Measurements from ENCODE around the gene PERCC1. TPM values are rescaled to one million over a fixed set of nuclear protein-coding genes. Genes with fewer than 3 reads are reported as not detected.

Gene PERCC1
- total RNA-seq, 1 donor from 2014 or later: not detected

DNA sequence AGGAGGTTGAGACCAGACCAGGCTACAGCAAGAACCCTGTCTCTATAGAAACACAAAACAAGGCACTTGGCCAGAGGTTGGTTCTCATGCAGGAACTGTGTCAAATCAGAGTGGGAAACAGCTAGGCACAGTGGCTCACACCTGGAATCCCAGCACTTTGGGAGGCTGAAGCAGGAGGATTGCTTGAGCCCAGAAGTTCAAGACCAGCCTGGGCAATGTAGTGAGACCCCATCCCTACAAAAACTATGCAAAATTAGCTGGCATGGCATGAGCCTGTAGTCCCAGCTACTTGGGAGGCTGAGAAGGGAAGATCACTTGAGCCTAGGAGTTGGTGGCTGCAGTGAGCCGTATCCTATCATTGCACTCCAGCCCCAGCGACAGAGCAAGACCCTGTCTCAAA is 18.0 kb upstream of the PERCC1 start:
- DNase-seq (ENCODE audit: low read depth in 2 of 2): no peak

DNA sequence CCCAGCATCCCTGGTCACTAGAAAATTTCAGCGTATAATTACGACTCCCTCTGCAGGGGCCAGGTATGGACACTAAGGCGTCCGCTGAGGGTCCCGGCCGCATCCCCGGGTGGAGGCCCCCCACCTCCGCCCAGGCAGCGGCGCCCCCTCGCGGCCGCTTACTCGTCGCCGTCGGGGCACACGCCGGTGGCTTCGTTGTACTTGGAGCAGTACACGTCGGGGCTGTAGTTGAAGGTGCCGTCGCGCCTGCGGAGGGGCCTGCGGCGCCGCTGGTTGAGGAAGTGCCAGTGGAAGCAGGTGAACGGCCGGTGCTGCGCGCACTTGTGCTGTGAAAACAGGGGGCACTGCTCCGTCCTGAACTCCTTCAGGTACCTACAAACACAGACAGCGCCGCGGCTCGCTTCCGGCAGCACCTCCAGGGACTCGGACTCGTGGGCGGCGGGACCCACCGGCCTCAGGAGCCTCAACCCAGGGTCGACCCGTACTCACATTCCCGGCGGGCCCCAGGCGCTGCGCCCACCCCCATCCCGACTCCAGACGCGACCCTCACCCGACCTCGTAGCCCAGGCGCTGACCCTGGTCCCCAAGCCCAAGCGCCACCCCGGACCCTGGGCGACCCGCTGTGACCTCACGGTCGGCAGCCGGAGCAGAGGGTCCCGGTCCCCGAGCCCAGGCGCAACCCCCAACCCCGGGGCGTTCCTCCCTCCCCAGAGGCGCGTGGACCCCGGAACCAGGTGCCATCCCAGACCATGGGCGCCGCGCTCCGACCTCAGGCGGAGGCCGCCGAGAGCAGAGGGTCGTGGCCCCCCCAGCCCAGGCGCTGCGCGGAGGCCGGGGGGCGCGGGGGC is 17.0 kb upstream of the PERCC1 start:
- DNase-seq (ENCODE audit: low read depth in 2 of 2): peak; percentile 64 to 80

DNA sequence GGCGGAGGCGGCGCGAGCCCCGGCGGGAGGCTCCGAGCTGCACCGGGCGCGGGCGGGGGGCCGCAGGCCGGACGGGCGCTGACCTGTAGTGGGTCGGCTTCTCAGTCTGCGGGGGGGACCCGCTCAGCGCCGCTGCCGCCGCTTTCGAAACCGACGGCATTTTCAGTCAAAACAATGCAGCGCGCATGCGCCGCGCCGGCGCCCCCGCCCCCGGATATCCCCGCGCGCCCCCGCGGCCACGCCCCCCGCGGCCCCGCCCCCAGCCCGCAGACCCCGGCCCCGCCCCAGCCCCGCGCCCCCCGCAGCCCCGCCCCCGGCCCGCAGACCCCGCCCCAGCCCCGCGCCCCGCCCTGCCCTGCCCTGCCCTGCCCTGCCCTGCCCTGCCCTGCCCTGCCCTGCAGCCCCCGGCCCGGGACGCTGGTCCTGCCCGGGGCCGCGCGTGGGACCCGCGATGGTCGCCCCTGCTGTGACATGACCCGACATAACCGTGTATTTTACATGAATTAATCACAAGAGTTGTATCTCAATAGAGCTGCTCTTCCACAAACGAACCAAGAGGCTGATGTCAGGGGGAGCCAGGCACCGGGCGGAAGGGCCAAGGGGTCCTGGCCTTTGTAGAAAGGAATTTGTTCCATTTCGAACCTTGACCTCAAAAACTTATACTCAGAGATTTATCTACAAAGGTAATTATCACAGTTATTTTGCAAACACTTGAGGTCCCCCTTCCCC is 16.2 kb upstream of the PERCC1 start, which contains the start of gene UNKL:
Gene UNKL, minus strand, starts transcription at position 173 of the 729 bp plus-strand sequence. Its CDS starts 13 bp downstream, at position 160.
- peak; percentile 68 to 83 for DNase-seq (ENCODE audit: low read depth in 2 of 2)

DNA sequence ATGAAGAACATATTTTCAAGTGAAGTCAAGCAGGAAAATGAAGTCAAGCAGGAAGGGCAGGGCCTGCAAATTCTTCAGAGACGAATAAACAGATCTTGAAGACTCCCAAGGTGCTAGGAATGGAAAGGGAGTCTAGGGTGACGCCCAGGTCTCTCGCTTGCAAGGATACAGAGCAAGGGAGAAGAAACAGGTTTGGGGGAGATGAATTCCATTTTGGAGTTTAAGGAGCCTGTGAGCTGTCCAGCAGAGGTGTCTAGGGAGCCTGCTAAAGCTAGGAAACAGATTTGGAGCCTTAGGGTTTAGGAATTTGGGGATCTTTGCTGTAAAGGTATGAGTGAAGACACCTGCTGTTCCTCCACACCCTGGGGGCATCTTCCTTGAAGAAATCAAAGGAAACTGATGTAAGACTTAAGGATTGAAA is 14.3 kb upstream of the PERCC1 start:
- no peak for DNase-seq (ENCODE audit: low read depth in 2 of 2)

DNA sequence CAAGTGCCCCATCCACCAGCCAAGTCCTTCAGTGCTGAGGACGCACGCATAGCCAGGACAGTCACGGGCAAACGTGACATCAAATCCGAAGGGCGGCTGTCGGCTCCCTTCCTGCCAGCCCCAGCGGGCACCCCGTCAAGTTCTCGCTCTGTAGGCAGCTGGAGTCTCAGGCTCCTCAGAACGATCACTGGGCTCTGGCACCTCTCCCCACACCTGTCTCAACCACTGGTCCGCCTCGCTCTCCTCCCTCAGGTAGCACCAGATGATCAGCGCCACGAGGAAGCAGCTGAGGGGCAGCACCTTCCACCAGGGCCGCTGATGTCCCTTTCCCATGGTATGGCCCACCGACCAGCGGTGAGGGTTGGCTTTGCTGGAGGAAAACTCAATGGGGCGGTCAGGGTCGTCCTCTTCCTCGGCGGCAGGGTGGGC is 10.8 kb upstream of the PERCC1 start:
- DNase-seq (ENCODE audit: low read depth in 2 of 2): peak in 1 of 2 donors; percentile 15

DNA sequence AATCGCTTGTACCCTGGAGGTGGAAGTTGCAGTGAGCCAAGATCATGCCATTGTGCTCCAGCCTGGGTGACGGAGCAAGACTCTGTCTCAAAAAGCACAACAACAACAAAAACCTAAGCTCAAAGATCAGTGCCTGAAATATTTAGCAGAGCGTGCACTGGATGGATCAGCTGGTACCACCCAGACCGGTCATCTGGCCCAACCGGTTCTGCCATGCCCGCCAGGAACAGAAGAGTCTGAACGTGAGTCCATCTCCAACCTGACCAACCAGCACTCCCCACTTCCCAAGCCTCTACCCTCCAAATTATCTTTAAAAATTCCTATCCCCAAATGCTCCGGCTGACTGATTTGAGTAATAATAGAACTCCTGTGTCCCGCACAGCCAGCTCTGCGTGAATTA is 8.8 kb upstream of the PERCC1 start:
- no peak for DNase-seq (ENCODE audit: low read depth in 2 of 2)

DNA sequence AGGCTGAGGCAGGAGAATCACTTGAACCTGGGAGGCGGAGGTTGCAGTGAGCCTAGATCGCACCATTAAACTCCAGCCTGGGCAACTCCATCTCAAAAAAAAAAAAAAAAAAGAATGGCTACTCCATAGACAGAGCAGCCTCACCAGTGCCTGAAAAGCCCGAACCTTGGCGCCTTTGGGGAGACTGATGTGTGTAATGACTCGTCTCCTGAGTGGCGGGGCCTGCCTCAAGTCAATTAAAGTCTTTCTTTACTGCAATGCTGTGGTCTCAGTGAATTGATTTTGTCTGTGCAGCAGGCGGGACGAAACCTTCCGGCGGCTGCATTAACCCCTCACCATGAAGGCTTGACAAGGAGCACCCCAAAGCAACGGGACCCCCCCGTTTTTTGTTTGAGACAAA is 6.8 kb upstream of the PERCC1 start:
- no peak for DNase-seq (ENCODE audit: low read depth in 2 of 2)

DNA sequence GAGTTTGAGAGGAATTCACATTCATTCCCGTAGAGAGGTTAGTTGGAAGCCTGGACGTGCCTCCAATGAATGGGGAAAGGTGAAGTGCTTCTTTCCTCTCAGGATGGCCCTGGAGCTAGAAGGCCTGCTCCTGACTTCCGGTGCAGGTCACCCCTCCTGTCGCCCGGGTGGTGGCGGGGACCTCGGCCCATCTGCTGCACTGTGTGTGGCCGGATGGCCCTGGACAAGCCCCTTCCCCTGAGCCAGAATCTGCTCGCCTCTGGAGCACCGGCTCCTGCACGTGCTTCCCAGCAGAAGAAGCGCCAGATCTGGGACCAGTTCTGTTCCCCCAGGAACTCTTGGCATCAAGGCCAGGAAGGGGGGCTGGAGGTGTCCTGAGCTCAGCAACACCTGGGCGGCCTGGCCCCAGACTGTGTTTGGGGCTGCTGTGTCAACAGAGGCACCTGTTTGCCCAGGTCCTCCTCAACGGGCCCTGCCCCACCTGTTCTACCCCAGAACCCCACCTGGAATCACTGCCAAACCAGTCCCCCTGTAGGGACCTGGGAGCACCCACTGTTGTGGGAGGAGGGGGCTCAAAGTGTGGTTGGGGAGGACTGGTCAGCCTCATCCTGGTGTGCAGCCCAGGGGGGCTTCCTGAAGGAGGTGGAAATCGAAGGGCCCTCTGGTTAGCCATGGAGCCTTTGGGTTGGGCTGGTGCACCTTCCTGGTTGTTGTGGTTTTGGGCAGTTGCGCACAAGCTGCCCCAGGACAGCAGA is 5.1 kb upstream of the PERCC1 start:
- DNase-seq (ENCODE audit: low read depth in 2 of 2): no peak

DNA sequence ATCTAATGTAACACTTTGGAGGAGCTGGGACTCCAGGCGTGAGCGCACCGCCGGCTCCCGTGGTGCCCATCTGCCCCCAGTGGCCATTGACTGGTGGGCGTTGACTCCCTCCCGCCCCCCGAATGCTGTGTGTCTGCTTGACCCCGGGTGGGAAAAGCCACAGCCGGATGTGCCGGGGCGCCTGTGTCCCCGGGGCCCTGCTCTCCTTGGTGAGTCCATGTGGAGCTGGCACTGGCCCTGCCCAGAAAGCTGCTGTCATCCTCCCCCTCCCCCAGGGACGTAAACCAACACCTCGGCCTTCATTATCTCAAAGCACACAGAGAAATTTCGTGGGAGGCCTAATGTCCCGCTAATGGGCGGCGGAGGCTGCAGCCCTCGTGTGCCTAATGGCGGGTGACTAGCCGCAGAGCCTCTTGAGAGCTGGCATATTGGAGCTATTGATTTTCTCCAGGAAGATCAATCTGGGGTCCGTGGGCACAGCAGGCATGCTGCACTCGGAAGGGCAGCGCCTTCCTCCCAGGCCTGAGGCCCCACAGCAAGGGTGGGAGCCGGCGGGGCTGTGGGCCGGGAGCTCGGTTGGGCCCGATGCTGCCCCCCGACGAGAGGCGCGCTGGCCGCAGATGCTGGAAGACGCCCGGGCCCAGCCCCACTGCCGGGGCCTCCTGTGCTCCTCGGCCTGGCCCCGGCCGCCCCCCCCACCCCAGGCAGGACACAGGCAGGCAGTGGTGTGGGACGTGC is 4.0 kb upstream of the PERCC1 start:
- no peak for DNase-seq (ENCODE audit: low read depth in 2 of 2)

DNA sequence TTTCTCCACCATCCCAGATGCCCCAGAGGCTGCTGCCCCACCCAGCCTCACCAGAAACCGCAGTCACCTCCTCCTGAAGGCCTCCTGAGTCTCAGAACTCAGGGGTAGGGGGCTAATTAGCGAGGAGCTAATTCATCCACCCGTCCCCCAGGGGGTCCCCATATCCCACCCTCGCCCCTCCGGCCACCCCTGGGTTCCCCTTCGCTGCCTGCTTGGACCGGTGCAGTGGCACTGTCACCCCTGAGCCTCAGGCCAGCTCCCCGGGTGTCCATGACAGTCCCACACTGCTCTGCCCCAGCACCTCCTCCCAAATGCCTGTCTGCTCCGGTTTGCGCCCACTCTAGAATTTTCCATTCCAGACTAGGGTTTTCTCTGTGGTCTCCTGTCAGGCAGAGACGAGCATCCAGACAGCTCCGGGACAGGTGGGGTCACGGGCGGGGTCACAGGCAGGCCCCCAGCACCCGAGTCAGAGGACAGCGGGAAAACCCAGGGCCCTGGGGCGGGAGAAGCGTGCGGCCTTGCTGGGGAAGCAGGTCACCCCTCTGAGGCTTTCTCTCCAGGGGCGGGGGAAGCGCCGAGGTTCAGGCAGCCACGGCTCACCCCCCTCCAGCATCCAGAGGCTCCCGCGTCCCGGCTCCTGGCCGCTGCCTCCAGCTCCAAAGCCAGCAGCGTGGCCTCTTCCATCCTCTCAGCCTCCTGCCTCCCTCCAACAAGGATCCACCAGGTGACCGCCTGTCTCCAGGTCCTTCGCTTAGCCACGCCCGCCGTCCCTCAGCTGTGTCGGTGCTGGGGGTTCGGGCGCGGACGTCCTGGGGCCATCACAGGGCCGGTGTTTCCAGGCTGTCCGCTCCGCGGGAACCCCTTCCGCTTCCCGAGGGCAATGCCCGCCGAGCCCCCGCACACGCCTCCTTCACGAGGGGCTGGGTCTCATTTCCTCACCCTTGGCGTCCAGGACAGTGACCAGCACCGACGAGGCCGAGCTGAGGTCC is 3.1 kb upstream of the PERCC1 start:
- DNase-seq (ENCODE audit: low read depth in 2 of 2): no peak

DNA sequence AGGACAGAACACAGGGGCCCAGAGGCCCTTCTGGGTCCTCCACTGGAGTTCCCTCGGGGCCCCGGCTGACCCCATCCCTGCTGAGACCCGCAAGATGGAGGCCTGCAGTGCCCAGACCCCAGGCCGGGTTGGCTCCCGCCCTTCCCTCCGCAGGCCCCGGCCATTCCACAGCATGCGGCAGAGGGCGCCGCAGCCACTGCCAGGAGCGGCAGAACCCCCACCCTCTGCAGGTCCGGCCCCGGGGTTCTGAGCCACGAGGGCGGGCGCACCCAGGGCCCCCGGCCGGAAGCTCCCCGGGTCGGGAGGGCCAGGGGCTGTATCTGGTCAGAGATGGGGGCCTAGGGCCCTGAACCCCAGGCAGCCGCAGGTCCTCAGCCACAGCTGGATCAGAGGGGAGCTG is 2.4 kb upstream of the PERCC1 start:
- peak; percentile 29 to 54 for DNase-seq (ENCODE audit: low read depth in 2 of 2)

DNA sequence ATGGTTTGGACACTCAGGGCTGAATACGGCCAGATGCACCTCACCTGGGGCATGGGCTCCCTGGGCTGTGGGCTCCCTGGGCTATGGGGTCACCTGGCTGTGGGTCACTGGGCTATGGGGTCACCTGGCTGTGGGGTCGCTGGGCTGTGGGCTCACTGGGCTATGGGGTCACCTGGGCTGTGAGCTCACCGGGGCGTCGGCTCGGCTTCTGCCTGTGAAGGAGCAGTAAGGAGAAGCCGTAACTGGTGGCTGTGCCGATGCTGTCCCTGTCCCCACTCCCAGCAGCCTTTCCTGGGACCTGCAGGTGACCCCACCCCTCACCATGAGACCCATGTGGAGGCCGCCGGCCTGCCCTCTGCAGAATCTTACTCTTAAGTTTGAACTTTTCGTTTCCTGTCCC is 1.9 kb upstream of the PERCC1 start:
- DNase-seq (ENCODE audit: low read depth in 2 of 2): no peak

DNA sequence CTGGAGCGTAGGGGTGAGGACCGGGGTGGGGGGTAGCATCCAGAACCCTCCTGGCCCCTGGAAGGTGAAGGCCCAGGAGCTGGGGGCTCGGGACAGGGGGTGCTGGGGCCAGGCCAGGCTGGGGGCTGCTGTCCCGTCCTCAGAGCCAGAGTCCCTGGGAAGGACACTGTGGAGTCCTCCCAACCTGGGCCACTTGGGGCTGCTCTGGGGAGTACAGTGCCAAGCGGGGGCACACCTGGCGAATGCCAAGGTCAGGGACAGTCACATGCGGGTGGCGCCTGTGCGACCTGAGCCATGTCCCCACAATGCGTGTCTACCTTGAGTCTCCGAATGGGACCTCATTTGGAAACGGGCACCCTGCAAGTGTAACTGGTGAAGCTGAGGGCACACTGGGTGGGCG is 1.2 kb upstream of the PERCC1 start:
- no peak for DNase-seq (ENCODE audit: low read depth in 2 of 2)

DNA sequence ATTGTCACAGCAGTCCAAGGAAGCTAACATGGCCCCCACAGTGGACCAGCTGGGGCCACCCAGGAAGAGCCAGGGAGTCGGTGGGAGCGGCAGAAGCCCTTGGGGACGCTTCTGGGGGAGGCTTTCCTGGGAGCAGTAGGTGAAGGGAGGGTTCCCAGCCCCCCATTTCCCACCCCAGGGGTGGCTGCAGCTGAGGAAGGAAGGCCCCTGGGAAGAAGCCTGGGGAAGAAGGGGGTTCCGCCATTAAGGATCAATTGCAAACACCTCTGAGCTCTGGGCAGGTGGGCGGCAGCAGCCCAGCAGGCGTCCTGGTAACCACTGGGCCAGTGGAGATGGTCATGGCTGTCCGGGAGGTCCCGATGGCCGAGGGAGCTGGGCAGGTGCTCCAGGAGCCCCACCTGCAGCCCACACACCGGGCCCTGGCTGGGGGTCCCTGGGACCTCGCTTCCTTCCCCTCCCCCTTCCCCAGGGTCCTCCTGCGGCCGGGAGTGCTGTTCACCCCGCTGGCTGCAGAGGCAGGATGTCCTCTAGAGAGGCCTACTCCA is 592 bp upstream of the PERCC1 start:
- no peak for DNase-seq (ENCODE audit: low read depth in 2 of 2)

DNA sequence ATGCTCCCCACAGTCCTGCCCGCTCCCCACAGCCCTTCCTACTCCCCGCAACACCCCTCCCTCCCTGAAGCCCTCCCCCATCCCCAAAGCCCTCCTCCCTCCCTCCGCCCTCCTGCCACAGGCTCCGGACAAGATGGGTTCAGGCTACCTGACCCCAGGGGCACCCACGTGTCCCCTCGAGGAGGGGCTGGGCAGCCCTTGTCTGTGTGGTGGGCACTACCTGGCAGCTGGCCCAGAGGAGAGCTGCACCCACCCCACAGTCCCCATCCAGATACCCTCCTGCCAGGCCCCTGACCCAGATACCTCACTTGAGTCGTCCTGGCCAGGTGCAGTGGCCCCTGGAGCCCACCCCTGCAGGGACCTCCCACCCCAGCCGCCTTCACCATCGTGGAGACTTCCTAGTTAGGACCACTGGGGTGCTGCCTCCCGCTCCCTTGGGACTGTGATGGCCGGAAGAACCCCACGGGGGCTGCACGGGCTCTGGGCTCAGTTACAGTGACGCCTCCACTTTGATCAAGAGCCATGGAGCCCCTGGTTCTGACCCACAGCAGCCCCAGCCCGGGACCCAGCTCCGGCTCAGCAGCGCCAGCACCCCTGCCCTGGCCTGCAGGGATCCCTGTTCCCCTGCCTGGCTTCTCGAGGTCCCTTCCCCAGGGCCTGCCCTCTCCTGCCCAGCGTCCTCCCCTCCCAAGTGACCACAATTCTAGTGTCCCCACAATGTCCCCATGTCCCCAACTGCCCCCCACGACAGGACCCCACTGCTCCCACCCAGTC is 806 bp downstream of the PERCC1 start:
- no peak for DNase-seq (ENCODE audit: low read depth in 2 of 2)

DNA sequence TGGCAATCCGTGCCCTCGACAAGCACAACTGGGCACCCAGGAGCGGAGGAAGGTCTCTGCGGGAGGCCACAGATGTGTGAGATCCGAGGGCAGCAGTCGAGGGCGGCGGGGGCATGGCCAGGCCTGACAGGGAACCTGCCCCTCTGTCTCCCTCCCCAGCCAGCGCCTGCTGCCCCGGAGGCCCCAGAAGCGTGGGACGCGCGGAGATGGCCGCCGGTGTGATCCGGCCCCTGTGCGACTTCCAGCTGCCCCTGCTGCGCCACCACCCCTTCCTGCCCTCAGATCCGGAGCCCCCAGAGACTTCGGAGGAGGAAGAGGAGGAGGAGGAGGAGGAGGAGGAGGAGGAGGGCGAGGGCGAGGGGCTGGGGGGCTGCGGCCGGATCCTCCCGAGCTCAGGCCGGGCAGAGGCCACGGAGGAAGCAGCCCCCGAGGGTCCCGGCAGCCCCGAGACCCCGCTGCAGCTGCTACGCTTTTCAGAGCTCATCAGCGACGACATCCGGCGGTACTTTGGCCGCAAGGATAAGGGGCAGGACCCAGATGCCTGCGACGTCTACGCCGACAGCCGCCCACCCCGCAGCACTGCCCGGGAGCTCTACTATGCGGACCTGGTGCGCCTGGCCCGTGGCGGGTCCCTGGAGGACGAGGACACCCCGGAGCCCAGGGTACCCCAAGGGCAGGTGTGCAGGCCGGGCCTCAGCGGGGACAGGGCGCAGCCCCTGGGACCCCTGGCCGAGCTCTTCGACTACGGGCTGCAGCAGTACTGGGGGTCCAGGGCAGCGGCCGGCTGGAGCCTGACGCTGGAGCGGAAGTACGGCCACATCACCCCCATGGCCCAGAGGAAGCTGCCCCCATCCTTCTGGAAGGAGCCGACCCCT is 1.7 kb downstream of the PERCC1 start:
- DNase-seq (ENCODE audit: low read depth in 2 of 2): no peak

DNA sequence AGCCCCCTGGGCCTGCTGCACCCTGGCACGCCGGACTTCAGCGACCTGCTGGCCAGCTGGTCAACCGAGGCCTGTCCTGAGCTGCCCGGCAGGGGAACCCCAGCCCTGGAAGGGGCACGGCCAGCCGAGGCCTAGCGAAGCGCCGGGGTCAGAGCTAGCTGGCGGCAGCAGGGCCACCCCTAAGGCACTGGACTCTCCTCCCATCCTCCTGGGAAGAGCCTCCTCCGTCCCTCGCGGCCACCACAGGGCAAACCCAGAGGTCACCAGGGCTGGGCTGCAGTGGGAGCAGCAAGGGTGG is 2.3 kb downstream of the PERCC1 start:
- DNase-seq (ENCODE audit: low read depth in 2 of 2): no peak

DNA sequence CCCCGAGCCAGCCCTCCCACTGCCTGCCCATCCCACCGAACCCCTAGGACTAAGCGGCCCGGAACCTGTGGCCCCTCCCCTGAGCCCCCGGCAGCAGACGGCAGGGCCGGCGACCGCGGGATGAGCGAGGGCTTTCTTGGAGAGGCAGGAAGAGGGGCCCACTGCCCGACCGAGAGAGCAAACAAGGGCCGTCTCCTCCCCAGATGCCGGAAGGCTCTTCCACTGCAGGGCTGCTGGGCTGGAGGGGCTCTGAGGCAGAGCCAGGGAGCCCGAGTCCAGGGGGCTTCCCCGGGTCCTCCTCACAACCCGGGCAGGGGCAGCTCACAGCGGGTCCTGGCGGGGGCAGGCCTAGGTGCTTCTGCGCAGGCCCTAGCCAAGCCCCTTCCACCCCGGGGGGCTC is 2.9 kb downstream of the PERCC1 start:
- no peak for DNase-seq (ENCODE audit: low read depth in 2 of 2)
